HT-29 (cell line): ENCODE results near the gene NPHP1. TPM values are rescaled to one million over a fixed set of nuclear protein-coding genes. Genes with fewer than 3 reads are reported as not detected.

Experiments used
- small RNA-seq: library from RNA; depleted of rRNA; stranded (forward); fragments of <200 nt; gene quantifications from one replicate; pipeline ENCODE3, GENCODE V24; 2014
- total RNA-seq: library from RNA; depleted of rRNA; stranded (reverse); fragments of >200 nt; shearing (Covaris generic); gene quantifications from 2 replicates; pipeline ENCODE4 v1.2.3, GENCODE V29; 2014; rRNA removed

The NPHP1 gene
- total RNA-seq, 1 experiment from 2014 or later = 0.92 TPM

Small RNA genes within 50 kb of the gene (small RNA-seq; reads per million reads assigned to genes)
- gene MIR4436B1 = not detected

Other genes with a start within 250 kb of the NPHP1 start
- gene MALL, start 89.2 kb downstream of the NPHP1 start, total RNA-seq = 82.0 and 83.0 TPM in 2 replicates
- 106 and 130 TPM in 2 replicates for gene MTLN, start 7.5 kb upstream of the NPHP1 start, total RNA-seq